Endothelial cell of umbilical vein (primary cell): ENCODE results near the gene ARHGEF7. TPM values are rescaled to one million over a fixed set of nuclear protein-coding genes. Genes with fewer than 3 reads are reported as not detected.

Experiments
- BruUV-seq: library from RNA; stranded (reverse); fragments of 400-500 nt; replicated peaks from 2 replicates; lab custom pipeline; 2021; lab: Mats Ljungman, UMichigan
- CTCF ChIA-PET: fragments of 300-600, 350-600 bp; sonication (Branson Sonifier 250); formaldehyde crosslinking; loops from one replicate; lab custom pipeline; 2021; ENCODE audit warnings: antibody characterized with exemption, inconsistent platforms; lab: Charles Lee
- POLR2A ChIA-PET: fragments of 300-600, 350-600 bp; sonication (Branson Sonifier 250); formaldehyde crosslinking; loops from one replicate; lab custom pipeline; 2021; ENCODE audit warnings: antibody characterized with exemption, inconsistent platforms; lab: Charles Lee
- DNase-seq: peaks from one replicate; pipeline ENCODE4 v3.0.0-alpha.2; 2011; ENCODE audit warnings: low read depth, low spot score
- FAIRE-seq: peaks from 2 replicates; lab custom pipeline; 2011; peaks lifted over from hg19 to GRCh38; lab: Jason Lieb, UNC
- H2AFZ ChIP-seq: 2 replicates; pipeline ENCODE4 v1.6.0; 2012; ENCODE audit warnings: low read depth, low read length, control low read depth, inconsistent platforms
- H3K27ac ChIP-seq: 2 replicates; pipeline ENCODE4 v1.5.1; 2011; ENCODE audit warnings: low read depth, mild to moderate bottlenecking, control low read depth, low read length, moderate library complexity; ENCODE audit not compliant: insufficient read depth
- H3K27me3 ChIP-seq, 2 experiments: 2 replicates each; pipeline versions ENCODE4 v1.6.0 to v1.6.1; 2011; ENCODE audit warnings: low read length in 2 of 2, mixed read lengths in 1 of 2; ENCODE audit not compliant: control insufficient read depth in 2 of 2, insufficient read depth in 2 of 2
- H3K36me3 ChIP-seq, 2 experiments: 2 replicates in 1 of 2; 3 replicates in 1 of 2; pipeline ENCODE4 v1.5.1; 2011; ENCODE audit warnings: low read length in 2 of 2, mild to moderate bottlenecking in 1 of 2, moderate library complexity in 1 of 2; ENCODE audit not compliant: control insufficient read depth in 2 of 2, insufficient read depth in 2 of 2; ENCODE audit errors: extremely low read depth in 1 of 2
- H3K4me1 ChIP-seq: 3 replicates; pipeline ENCODE4 v1.5.1; 2011; ENCODE audit warnings: mild to moderate bottlenecking, low read length; ENCODE audit not compliant: control insufficient read depth, insufficient read depth; ENCODE audit errors: extremely low read depth
- H3K4me2 ChIP-seq: 2 replicates; pipeline ENCODE4 v1.6.1; 2011; ENCODE audit warnings: low read length, control low read depth, mixed read lengths; ENCODE audit not compliant: insufficient read depth
- H3K4me3 ChIP-seq, 3 experiments: fragments of 200-600 bp in 1 of 3; sonication (generic), shearing (Covaris generic) in 1 of 3; replicated peaks in 1 of 3; 2 replicates each; pipeline ENCODE4 v1.5.1; 2011 to 2016; ENCODE audit warnings: control low read depth in 3 of 3, low read length in 3 of 3, mild to moderate bottlenecking in 2 of 3, inconsistent platforms in 1 of 3, low read depth in 1 of 3, moderate library complexity in 1 of 3; ENCODE audit not compliant: insufficient read depth in 1 of 3
- H3K79me2 ChIP-seq: 2 replicates; pipeline ENCODE4 v1.6.0; 2012; ENCODE audit warnings: low read length, inconsistent platforms; ENCODE audit not compliant: control insufficient read depth, insufficient read depth
- H3K9ac ChIP-seq: replicated peaks from 2 replicates; pipeline ENCODE3; 2011; ENCODE audit warnings: low read length, control low read depth; ENCODE audit not compliant: insufficient read depth; ENCODE audit errors: extremely low read depth
- H3K9me1 ChIP-seq: replicated peaks from 3 replicates; pipeline ENCODE4 v1.6.0; 2011; ENCODE audit warnings: mild to moderate bottlenecking, low read length; ENCODE audit not compliant: control insufficient read depth, insufficient read depth; ENCODE audit errors: extremely low read depth
- H3K9me3 ChIP-seq: replicated peaks from 2 replicates; pipeline ENCODE4 v1.5.1; 2012; ENCODE audit warnings: low read length, inconsistent platforms; ENCODE audit not compliant: control insufficient read depth, insufficient read depth
- H4K20me1 ChIP-seq: replicated peaks from 2 replicates; pipeline ENCODE3; 2011; ENCODE audit warnings: mild to moderate bottlenecking, low read length; ENCODE audit not compliant: control insufficient read depth, insufficient read depth; ENCODE audit errors: extremely low read depth
- EZH2 ChIP-seq: IDR thresholded peaks from 2 replicates; pipeline ENCODE4 v1.6.1; 2012; ENCODE audit warnings: borderline replicate concordance, low read depth, mild to moderate bottlenecking, moderate library complexity, low read length, inconsistent platforms; ENCODE audit not compliant: severe bottlenecking
- FOS ChIP-seq: IDR thresholded peaks from 2 replicates; pipeline ENCODE4 v1.6.1; 2011; ENCODE audit warnings: mild to moderate bottlenecking, low read length, moderate library complexity, borderline replicate concordance; ENCODE audit not compliant: insufficient read depth
- GATA2 ChIP-seq: IDR thresholded peaks from 2 replicates; pipeline ENCODE4 v1.7.0; 2011; ENCODE audit warnings: low read depth, mild to moderate bottlenecking, moderate library complexity, mixed read lengths, low read length; ENCODE audit not compliant: insufficient read length, insufficient read depth
- JUN ChIP-seq: IDR thresholded peaks from 2 replicates; pipeline ENCODE4 v1.6.1; 2011; ENCODE audit warnings: borderline replicate concordance, low read depth; ENCODE audit not compliant: insufficient read length, insufficient read depth
- MYC ChIP-seq: IDR thresholded peaks from one replicate; pipeline ENCODE4 v1.6.1; 2011; ENCODE audit warnings: mild to moderate bottlenecking, low read depth, low read length
- POLR2A ChIP-seq: IDR thresholded peaks from 2 replicates; pipeline ENCODE4 v1.6.1; 2012; ENCODE audit warnings: low read depth, mild to moderate bottlenecking, control low read depth, low read length
- POLR2AphosphoS5 ChIP-seq: IDR thresholded peaks from 2 replicates; pipeline ENCODE4 v1.6.1; 2012; ENCODE audit warnings: low read depth, mild to moderate bottlenecking, control low read depth, low read length, moderate library complexity; ENCODE audit not compliant: insufficient read depth
- dilution Hi-C: fragments of 300-500 bp; cut with MboI; formaldehyde crosslinking; loops from one replicate; pipeline ENCODE4 v1.15.0; 2019; ENCODE audit warnings: low sequenced_read_pairs; ENCODE audit not compliant: extremely low pct_ligation_motif_present
- intact Hi-C: fragments of 100-400 bp; cut with micrococcal nuclease; formaldehyde crosslinking; loops from one replicate; pipeline ENCODE4 v1.10.0; 2022
- polyA plus RNA-seq, 4 experiments: library from polyadenylated mRNA; depleted of rRNA in 3 of 4; stranded (reverse) in 3 of 4; unstranded in 1 of 4; fragments of >200 nt; gene quantifications; 2 replicates each; pipeline versions ENCODE4 v1.2.1 to v1.2.3, GENCODE V29; 2011 to 2012; ENCODE audit warnings: missing spikeins in 1 of 4
- total RNA-seq: library from RNA; stranded (reverse); gene quantifications from 2 replicates; pipeline ENCODE4 v1.2.3, GENCODE V29; 2021
- TF ChIP-seq, protein P1 (sequence below), 2 donors: IDR thresholded peaks; 1 replicate in 1 of 2; 2 replicates in 1 of 2; pipeline ENCODE4 v1.5.1; 2011; ENCODE audit warnings: low read length in 2 of 2, mild to moderate bottlenecking in 2 of 2, moderate library complexity in 2 of 2, control low read depth in 1 of 2, inconsistent platforms in 1 of 2, low read depth in 1 of 2; ENCODE audit not compliant: insufficient read depth in 1 of 2; ENCODE audit errors: extremely low read depth in 1 of 2
- TF ChIP-seq, protein P2 (sequence below): IDR thresholded peaks from 2 replicates; pipeline ENCODE4 v1.6.1; 2011; ENCODE audit not compliant: insufficient read depth, insufficient read length

Gene ARHGEF7
- total and polyA plus RNA-seq, 2 donors (not counting 3 experiments of a cell fraction or from before 2014, with no cell fraction given): 94.9 to 155 TPM

DNA sequence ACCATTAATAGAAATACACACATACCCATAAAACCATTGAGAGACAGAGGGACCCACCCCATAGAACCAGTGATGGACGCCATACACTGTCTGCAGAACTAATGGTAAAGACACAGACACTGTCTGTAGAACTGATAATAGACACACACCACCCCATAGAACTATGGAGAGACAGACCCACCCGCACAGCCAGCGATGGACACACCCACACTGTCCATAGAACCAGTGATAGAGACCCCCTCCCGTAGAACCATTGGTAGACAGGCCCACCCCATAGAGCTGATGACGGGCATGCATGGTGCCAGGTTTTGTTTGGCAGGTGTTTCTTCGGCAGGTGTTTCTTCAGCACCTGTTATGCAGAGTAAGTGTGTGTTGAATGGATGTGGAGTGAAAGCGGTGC lies 117.1 kb downstream of the ARHGEF7 start:
- peaks cover 7% of the 10 kb centered on the region for H4K20me1 ChIP-seq
- no peak overlapping the region for H3K9ac ChIP-seq
- FAIRE-seq (no peak), DNase-seq (no peak)
- intact Hi-C loops: no loop called here
- H3K4me1 ChIP-seq: no peaks in the 10 kb centered on the region
- CTCF ChIA-PET: no interaction called here
- H3K4me3 ChIP-seq: no peak overlapping the region
- H3K79me2 ChIP-seq: peaks cover 94% of the 10 kb centered on the region
- BruUV-seq: no TSS peak
- dilution Hi-C loops: no loop called here
- no peak overlapping the region for H3K27ac ChIP-seq
- H3K9me1 ChIP-seq: no peaks in the 10 kb centered on the region
- no peak overlapping the region for H2AFZ ChIP-seq
- TF ChIP-seq POLR2AphosphoS5: no peak
- TF ChIP-seq FOS: no peak
- TF ChIP-seq, protein P1, sequence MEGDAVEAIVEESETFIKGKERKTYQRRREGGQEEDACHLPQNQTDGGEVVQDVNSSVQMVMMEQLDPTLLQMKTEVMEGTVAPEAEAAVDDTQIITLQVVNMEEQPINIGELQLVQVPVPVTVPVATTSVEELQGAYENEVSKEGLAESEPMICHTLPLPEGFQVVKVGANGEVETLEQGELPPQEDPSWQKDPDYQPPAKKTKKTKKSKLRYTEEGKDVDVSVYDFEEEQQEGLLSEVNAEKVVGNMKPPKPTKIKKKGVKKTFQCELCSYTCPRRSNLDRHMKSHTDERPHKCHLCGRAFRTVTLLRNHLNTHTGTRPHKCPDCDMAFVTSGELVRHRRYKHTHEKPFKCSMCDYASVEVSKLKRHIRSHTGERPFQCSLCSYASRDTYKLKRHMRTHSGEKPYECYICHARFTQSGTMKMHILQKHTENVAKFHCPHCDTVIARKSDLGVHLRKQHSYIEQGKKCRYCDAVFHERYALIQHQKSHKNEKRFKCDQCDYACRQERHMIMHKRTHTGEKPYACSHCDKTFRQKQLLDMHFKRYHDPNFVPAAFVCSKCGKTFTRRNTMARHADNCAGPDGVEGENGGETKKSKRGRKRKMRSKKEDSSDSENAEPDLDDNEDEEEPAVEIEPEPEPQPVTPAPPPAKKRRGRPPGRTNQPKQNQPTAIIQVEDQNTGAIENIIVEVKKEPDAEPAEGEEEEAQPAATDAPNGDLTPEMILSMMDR (IDR thresholded peaks at IDR 0.05; ENCODE audit: extremely low read depth in 1 of 2, insufficient read depth in 1 of 2, low read depth in 1 of 2, low read length in 2 of 2): no peak
- TF ChIP-seq, protein P2, sequence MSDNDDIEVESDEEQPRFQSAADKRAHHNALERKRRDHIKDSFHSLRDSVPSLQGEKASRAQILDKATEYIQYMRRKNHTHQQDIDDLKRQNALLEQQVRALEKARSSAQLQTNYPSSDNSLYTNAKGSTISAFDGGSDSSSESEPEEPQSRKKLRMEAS: no peak
- no peak for TF ChIP-seq JUN
- no peak for TF ChIP-seq MYC
- no peak for TF ChIP-seq POLR2A
- no peak for TF ChIP-seq EZH2
- TF ChIP-seq GATA2: no peak
- no peak overlapping the region for H3K4me2 ChIP-seq
- no peaks in the 10 kb centered on the region for H3K27me3 ChIP-seq
- POLR2A ChIA-PET: no interaction called here
- peaks cover 12 to 24% of the 10 kb centered on the region in 2 experiments for H3K36me3 ChIP-seq
- H3K9me3 ChIP-seq: no peaks in the 10 kb centered on the region
